ENCODE results near the gene ISCU. TPM values are rescaled to one million over a fixed set of nuclear protein-coding genes. Genes with fewer than 3 reads are reported as not detected.

ISCU gene
- total and polyA plus RNA-seq, 9 of the 15 experiments (the other 6 are each of a cell fraction or from before 2014, with no cell fraction given): 15.9 to 92.5 (median 77.3) TPM

- TF ChIP-seq ZBTB33 (CRISPR knock-in tag; IDR thresholded peaks at IDR 0.05) (no peak; the same call in 1 of the 2 replicates), NONO (IDR thresholded peaks at IDR 0.05; ENCODE audit: low read depth in 2 of 2, low read length in 1 of 2) (no peak), ZZZ3 (IDR thresholded peaks at IDR 0.05) (no peak), PRPF4 (IDR thresholded peaks at IDR 0.05; ENCODE audit: insufficient read depth, low read depth, low read length, poor library complexity, severe bottlenecking) (no peak), GABPB2 (CRISPR knock-in tag; conservative IDR thresholded peaks at IDR 0.05) (no peak), MTA1 (IDR thresholded peaks at IDR 0.05; ENCODE audit: borderline replicate concordance) (peak; percentile 80; the same call in 1 of the 2 replicates), BMI1 (IDR thresholded peaks at IDR 0.05; ENCODE audit: low read length) (no peak)
- TF ChIP-seq, protein P1, sequence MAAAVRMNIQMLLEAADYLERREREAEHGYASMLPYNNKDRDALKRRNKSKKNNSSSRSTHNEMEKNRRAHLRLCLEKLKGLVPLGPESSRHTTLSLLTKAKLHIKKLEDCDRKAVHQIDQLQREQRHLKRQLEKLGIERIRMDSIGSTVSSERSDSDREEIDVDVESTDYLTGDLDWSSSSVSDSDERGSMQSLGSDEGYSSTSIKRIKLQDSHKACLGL (CRISPR knock-in tag; IDR thresholded peaks at IDR 0.05; ENCODE audit: borderline replicate concordance, poor library complexity, severe bottlenecking): no peak
- TF ChIP-seq, protein P2, sequence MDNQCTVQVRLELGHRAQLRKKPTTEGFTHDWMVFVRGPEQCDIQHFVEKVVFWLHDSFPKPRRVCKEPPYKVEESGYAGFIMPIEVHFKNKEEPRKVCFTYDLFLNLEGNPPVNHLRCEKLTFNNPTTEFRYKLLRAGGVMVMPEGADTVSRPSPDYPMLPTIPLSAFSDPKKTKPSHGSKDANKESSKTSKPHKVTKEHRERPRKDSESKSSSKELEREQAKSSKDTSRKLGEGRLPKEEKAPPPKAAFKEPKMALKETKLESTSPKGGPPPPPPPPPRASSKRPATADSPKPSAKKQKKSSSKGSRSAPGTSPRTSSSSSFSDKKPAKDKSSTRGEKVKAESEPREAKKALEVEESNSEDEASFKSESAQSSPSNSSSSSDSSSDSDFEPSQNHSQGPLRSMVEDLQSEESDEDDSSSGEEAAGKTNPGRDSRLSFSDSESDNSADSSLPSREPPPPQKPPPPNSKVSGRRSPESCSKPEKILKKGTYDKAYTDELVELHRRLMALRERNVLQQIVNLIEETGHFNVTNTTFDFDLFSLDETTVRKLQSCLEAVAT (IDR thresholded peaks at IDR 0.05): peak in 1 of 2 experiments; percentile 73; a peak in 1 of 4 replicates
- TF ChIP-seq, protein P3, sequence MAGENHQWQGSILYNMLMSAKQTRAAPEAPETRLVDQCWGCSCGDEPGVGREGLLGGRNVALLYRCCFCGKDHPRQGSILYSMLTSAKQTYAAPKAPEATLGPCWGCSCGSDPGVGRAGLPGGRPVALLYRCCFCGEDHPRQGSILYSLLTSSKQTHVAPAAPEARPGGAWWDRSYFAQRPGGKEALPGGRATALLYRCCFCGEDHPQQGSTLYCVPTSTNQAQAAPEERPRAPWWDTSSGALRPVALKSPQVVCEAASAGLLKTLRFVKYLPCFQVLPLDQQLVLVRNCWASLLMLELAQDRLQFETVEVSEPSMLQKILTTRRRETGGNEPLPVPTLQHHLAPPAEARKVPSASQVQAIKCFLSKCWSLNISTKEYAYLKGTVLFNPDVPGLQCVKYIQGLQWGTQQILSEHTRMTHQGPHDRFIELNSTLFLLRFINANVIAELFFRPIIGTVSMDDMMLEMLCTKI (IDR thresholded peaks at IDR 0.05; ENCODE audit: partially characterized antibody): no peak
- TF ChIP-seq, protein P4, sequence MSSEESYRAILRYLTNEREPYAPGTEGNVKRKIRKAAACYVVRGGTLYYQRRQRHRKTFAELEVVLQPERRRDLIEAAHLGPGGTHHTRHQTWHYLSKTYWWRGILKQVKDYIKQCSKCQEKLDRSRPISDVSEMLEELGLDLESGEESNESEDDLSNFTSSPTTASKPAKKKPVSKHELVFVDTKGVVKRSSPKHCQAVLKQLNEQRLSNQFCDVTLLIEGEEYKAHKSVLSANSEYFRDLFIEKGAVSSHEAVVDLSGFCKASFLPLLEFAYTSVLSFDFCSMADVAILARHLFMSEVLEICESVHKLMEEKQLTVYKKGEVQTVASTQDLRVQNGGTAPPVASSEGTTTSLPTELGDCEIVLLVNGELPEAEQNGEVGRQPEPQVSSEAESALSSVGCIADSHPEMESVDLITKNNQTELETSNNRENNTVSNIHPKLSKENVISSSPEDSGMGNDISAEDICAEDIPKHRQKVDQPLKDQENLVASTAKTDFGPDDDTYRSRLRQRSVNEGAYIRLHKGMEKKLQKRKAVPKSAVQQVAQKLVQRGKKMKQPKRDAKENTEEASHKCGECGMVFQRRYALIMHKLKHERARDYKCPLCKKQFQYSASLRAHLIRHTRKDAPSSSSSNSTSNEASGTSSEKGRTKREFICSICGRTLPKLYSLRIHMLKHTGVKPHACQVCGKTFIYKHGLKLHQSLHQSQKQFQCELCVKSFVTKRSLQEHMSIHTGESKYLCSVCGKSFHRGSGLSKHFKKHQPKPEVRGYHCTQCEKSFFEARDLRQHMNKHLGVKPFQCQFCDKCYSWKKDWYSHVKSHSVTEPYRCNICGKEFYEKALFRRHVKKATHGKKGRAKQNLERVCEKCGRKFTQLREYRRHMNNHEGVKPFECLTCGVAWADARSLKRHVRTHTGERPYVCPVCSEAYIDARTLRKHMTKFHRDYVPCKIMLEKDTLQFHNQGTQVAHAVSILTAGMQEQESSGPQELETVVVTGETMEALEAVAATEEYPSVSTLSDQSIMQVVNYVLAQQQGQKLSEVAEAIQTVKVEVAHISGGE (CRISPR knock-in tag; IDR thresholded peaks at IDR 0.05): peak in 1 of 3 experiments; percentile 71; a peak in 2 of 6 replicates
- TF ChIP-seq, protein P5, sequence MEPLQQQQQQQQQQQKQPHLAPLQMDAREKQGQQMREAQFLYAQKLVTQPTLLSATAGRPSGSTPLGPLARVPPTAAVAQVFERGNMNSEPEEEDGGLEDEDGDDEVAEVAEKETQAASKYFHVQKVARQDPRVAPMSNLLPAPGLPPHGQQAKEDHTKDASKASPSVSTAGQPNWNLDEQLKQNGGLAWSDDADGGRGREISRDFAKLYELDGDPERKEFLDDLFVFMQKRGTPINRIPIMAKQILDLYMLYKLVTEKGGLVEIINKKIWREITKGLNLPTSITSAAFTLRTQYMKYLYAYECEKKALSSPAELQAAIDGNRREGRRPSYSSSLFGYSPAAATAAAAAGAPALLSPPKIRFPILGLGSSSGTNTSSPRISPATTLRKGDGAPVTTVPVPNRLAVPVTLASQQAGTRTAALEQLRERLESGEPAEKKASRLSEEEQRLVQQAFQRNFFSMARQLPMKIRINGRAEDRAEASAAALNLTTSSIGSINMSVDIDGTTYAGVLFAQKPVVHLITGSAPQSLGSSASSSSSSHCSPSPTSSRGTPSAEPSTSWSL (CRISPR knock-in tag; IDR thresholded peaks at IDR 0.05; ENCODE audit: borderline replicate concordance): no peak
Measured at GRCh38 chr12:108560752-108561719, 1.4 kb upstream of the ISCU start, which contains the start of gene SART3 (continued).
